LHCN-M2 (cell line): Measurements from ENCODE around the gene CCDC180. TPM values are rescaled to one million over a fixed set of nuclear protein-coding genes. Genes with fewer than 3 reads are reported as not detected.
"Not testable (repeated sequence)": the region's sequence is repeated elsewhere in the genome, so short reads cannot be mapped to it uniquely, and the experiment has no call there.

Source experiments
- DNase-seq: peaks from one replicate; pipeline ENCODE4 v3.0.0-alpha.2; 2012; ENCODE audit warnings: low read depth
- total RNA-seq: library from RNA; depleted of rRNA; stranded (reverse); fragments of >200 nt; gene quantifications from 2 replicates; pipeline ENCODE4 v1.2.3, GENCODE V29; 2014

CCDC180 gene
- total RNA-seq, 1 experiment from 2014 or later, result not detected

DNA sequence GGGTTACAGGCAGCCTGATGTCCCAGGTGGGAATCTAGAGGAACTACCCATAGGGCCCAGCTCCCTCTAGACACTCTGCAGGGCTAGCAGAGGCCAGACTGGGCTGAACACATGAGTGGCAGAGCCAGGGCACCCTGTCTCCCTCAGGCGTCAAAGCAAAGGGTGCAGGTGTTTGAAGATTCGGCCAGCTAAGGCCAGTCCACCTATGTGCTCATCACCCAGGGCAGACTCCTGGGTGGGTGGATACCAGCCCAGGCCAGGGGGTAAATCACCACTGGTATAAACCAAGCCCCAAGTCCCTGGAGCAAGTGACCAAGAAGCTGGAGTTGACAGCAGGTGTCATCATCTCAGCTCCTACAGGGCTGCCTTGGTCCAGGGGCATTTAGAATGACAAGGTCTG, 3.4 kb downstream of the CCDC180 start:
- DNase-seq, result no peak

DNA sequence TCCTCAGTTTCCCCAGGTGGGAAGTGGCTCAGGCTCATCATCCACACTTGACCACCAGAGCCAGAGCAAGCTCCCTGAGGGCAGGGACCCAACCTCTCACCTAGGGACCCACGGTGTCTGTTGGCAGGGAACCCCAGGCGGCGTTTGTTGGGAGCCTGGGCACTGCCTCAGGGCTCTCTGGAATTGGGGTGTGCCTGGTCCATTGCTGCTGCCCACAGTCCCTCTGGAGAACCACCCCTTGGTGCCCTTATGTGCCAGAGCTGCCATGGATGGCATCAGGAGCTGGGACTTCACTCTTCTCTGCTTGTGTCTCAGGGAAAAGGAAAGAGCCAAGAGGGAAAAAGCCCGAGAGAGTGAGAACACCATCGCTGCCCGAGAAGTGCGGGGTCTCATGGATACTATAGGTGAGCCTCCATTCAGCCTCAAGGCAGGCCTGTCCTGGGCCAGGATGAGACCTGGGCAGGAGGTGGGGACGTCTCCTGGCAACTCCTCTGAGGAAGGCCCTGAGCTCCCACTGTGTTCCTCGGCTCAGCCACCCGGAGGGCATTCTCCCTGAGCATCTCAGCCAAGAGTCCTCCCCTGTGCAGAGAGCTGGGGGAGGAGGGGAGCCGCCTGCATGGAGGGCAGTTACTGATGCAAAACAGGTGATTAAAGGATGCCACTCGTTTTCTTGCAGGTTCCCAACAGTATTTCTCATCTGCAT, 4.5 kb downstream of the CCDC180 start:
- no peak for DNase-seq

GRCh38 chr9:97312556-97312955, 5.1 kb downstream of the CCDC180 start:
- DNase-seq, result no peak

GRCh38 chr9:97313243-97313642, 5.8 kb downstream of the CCDC180 start:
- DNase-seq, result no peak

- no peak for DNase-seq
These were observed 6.3 kb downstream of the CCDC180 start for GRCh38 chr9:97313746-97314145.

DNA sequence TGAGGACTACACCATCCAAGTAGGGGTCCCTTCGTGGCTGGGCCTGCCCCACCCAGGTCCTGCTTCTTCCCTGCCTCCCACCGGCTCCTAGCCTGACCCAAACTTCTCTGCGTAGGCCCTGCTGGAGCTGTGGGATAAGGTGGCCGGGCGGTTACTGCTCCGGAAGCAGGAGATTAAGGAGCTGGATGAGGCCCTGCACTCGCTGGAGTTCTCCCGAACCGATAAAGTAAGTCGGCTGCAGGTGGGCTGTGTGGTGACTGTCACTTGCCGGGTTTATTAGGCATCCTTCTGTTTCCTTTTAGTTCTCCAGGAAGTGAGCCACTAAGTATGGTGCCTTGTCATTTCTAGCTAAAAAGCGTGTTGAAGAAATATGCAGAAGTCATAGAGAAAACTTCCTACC, 7.0 kb downstream of the CCDC180 start:
- no peak for DNase-seq

DNA sequence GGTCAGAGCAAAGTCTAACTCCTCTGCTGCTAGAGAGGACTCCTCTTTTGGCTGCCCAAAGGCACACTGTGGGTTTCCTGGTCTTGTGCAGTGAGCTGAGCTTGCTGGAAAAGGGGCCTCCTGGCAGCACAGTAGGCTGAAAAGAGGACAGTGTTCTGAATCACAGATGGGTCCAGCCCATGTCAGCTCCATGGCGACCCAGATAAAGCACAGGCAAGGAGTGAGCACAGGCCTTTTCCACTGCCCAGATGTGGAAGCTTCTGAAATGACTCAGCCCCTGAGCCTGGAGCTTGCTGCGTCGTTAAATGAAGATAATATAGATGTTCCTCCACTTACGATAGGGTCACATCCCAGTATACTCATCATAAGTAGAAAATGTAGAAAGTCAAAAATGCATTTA, 8.1 kb downstream of the CCDC180 start:
- no peak for DNase-seq

- DNase-seq, result no peak
These were observed 9.4 kb downstream of the CCDC180 start for GRCh38 chr9:97316904-97317303.

DNA sequence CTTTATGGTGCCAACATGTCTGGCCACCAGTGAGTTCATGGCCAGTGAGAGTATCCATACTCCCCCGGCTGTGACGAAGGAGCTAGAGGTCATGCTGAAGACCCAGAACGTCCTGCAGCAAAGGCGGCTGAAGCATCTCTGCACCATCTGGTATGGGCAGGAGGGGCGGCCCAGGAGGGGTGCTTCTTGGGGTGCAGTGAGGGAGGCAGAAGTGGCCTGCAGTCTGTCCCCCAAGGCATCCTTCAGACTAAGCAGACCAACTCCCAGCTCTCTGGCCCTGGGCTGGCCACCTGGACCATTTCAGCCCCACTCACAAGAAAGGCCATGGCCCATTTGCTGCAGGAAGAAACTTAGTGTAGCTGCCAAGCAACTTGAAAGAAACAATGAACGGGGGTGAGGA, 11.0 kb downstream of the CCDC180 start:
- no peak for DNase-seq

- DNase-seq, result no peak
These were observed 11.9 kb downstream of the CCDC180 start for GRCh38 chr9:97319395-97319794.

GRCh38 chr9:97320080-97320642, 12.7 kb downstream of the CCDC180 start:
- no peak for DNase-seq

DNA sequence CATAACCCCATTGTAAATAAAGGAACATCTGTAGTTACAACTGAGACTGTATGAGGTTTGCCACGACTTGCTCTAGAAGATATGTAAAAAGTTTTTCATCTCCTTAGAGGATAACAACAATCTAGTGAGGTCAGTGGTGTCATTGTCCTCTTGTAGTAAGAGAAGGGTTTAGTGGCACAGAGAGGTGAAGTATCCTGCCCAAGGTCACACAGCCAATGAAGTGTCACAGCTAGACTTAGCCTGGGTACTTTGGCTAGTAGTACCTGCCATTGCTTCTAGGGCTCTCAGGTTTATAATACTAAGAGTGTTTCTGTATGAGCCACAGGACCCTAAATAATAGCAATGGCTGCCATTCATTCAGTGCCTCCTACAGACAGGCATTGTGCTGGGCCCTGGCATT, 13.8 kb downstream of the CCDC180 start:
- no peak for DNase-seq

GRCh38 chr9:97321691-97322090, 14.2 kb downstream of the CCDC180 start:
- DNase-seq, result no peak

DNA sequence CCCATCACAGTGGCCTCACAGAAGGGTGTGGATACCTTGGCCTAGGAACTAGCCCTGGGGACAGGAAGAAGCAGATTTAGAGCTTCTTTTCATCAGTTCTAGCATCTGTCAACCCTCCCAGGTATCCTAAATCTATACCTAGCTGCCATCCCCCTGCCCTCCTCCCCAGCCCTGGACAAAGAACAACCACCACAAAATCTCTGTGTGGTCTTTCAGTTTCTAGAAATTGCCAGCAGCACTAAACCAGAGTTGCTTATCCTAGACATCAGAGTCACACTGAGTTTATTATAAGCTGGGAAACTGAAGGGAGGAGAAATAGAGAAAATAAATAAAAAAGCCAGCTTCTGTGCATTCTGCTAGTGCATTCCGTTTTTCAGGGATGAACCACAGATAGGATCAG, 14.6 kb downstream of the CCDC180 start:
- no peak for DNase-seq

- DNase-seq, result no peak
These were observed 17.5 kb downstream of the CCDC180 start for GRCh38 chr9:97324954-97325353.

DNA sequence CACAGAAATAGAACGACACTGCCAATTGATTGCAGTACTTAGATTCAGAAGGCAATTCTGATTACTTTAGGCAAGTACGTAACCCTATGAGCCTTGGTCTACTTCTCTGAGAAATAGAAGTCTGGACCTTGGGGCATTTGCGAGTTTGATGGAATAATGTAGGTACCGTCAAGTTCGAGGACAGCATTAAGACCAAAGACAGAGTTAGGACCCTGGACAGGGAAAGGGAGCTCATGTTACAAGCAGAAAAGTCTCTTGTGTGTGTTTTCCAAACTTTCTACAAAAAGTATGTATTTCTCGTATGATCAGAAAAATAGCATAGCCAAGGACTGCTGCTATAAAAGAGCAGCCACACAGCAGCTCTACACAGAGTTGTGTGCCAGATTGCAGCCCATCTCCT, 20.1 kb downstream of the CCDC180 start:
- DNase-seq, result no peak

DNA sequence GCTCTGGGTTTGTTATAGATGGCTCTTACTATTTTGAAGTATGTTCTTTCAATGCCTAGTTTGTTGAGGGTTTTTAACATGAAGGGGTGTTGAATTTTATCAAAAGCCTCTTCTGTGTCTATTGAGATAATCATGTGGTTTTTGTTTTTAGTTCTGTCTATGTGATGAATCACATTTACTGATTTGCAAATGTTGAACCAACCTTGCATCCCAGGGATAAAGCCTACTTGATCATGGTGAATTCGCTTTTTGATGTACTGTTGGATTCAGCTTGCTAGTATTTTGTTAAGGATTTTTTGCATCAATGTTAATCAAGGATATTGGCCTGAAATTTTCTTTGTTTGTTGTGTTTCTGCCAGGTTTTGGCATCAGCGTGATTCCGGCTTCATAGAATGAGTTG, 25.5 kb downstream of the CCDC180 start:
- DNase-seq, result no peak

- not testable (repeated sequence) for DNase-seq
These were observed 28.2 kb downstream of the CCDC180 start for GRCh38 chr9:97335622-97336021.

DNA sequence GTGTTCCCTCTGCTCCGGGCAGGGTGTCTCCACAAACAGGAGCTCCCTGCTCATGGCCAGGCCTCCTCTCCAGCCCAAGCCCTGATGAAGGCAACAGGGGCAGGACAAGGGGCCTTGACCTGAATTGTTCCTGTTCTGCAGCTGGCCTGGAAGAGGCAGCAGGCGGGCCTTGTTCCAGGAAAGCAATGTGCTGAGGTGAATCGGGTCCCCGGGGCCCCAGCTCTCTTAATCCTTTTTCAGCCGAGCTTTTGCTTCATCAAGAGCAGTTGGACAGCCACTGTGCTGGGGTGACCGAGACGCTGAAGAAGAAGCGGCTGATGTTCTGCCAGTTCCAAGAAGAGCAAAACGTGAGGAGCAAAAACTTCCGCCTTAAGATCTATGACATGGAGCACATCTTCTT, 41.4 kb downstream of the CCDC180 start:
- no peak for DNase-seq

DNA sequence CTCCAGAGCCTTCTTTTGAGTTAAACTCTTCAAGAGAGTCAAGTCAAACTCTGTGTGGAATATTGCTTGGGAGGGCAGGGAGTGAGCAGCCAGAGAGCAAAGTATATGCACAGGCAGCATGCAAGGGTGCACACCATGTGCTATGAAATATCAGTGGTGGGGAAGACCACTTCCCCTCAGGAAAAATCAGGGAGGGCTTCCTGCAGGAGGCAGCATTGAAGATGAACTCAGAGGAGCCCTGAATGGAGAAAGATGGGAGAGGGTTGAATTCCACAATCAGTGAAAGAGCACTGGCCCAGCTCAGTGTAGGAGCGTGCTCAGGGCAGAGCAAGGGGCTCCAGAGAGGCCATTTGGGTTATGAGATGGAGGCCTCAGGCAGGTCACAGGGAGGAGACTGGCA, 41.9 kb downstream of the CCDC180 start:
- no peak for DNase-seq

DNA sequence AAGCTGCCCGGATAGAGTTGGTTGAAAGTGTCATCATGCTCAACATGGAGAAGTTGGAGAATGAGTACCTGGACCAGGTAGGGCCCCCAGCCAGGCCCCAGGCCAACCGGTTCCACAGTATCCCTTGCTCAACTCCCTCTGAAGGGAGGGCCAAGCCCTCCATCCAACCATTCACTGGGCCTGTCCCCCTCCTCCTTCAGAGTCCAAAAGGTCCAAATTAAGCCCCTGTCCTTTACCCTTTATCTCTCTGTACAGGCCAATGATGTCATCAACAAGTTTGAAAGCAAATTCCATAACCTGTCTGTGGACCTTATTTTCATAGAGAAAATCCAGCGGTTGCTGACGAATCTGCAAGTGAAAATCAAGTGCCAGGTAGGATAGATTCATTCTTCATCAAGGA, 47.2 kb downstream of the CCDC180 start:
- DNase-seq, result no peak

GRCh38 chr9:97357056-97357455, 49.6 kb downstream of the CCDC180 start:
- DNase-seq, result no peak
